PFSK-1 (cell line): ENCODE results near the gene BRAF.

Experiments used
- FOXP2 ChIP-seq: optimal IDR thresholded peaks from 2 replicates; pipeline ENCODE3; 2011; ENCODE audit warnings: borderline replicate concordance, control low read depth, inconsistent platforms; ENCODE audit not compliant: insufficient read depth; ENCODE audit errors: extremely low read length, extremely low read depth
- POLR2AphosphoS5 ChIP-seq: IDR thresholded peaks from 2 replicates; pipeline ENCODE4 v1.6.1; 2012; ENCODE audit warnings: low read depth, mild to moderate bottlenecking, control low read depth, low read length, moderate library complexity
- REST ChIP-seq, 2 experiments: IDR thresholded peaks; 2 replicates each; pipeline versions ENCODE4 v1.6.1 to v1.8.0; 2011 to 2012; ENCODE audit warnings: low read depth in 2 of 2, low read length in 2 of 2, control low read depth in 1 of 2, inconsistent platforms in 1 of 2, mild to moderate bottlenecking in 1 of 2, moderate library complexity in 1 of 2; ENCODE audit not compliant: insufficient read depth in 1 of 2
- SIN3A ChIP-seq: IDR thresholded peaks from 2 replicates; pipeline ENCODE4 v1.6.1; 2012; ENCODE audit warnings: mild to moderate bottlenecking, low read length, moderate library complexity, borderline replicate concordance; ENCODE audit not compliant: insufficient read depth
- TAF1 ChIP-seq: IDR thresholded peaks from 2 replicates; pipeline ENCODE4 v1.6.1; 2012; ENCODE audit warnings: low read length, control low read depth, borderline replicate concordance; ENCODE audit not compliant: insufficient read depth

BRAF gene

GRCh38 chr7:140885735-140886334, 38.9 kb downstream of the BRAF start:
- TF ChIP-seq REST (IDR thresholded peaks at IDR 0.05; ENCODE audit: insufficient read depth in 1 of 2, low read depth in 2 of 2, low read length in 2 of 2) (no peak), POLR2AphosphoS5 (no peak), FOXP2 (no peak), TAF1 (no peak), SIN3A (no peak)

- TF ChIP-seq FOXP2 (no peak), REST (IDR thresholded peaks at IDR 0.05; ENCODE audit: insufficient read depth in 1 of 2, low read depth in 2 of 2, low read length in 2 of 2) (no peak), TAF1 (no peak), SIN3A (no peak), POLR2AphosphoS5 (no peak)
Measured at GRCh38 chr7:140883378-140883777, 41.4 kb downstream of the BRAF start.

GRCh38 chr7:140881507-140882228, 43.1 kb downstream of the BRAF start:
- TF ChIP-seq REST (IDR thresholded peaks at IDR 0.05; ENCODE audit: insufficient read depth in 1 of 2, low read depth in 2 of 2, low read length in 2 of 2) (no peak), SIN3A (no peak), TAF1 (no peak), FOXP2 (no peak), POLR2AphosphoS5 (no peak)

- TF ChIP-seq REST (IDR thresholded peaks at IDR 0.05; ENCODE audit: insufficient read depth in 1 of 2, low read depth in 2 of 2, low read length in 2 of 2) (no peak), SIN3A (no peak), POLR2AphosphoS5 (no peak), FOXP2 (no peak), TAF1 (no peak)
Measured at GRCh38 chr7:140877249-140877524, 47.5 kb downstream of the BRAF start.
